ENCODE results near the gene DGKI.
A peak's percentile ranks its signal among the peaks of the same experiment; 100 is the strongest.

Gene DGKI

GRCh38 chr7:137787301-137787976 lies 59.3 kb downstream of the DGKI start:
- no peak for DNase-seq

- no peak for DNase-seq
These were observed 68.3 kb downstream of the DGKI start for GRCh38 chr7:137778511-137778910.

- DNase-seq, result no peak
These were observed 72.0 kb downstream of the DGKI start for GRCh38 chr7:137774793-137775201.

- DNase-seq, result no peak
These were observed 74.0 kb downstream of the DGKI start for GRCh38 chr7:137772748-137773147.

- no peak for DNase-seq
These were observed 74.5 kb downstream of the DGKI start for GRCh38 chr7:137772316-137772715.

GRCh38 chr7:137771679-137772078 lies 75.1 kb downstream of the DGKI start:
- DNase-seq, result no peak

- DNase-seq, result no peak
These were observed 75.5 kb downstream of the DGKI start for GRCh38 chr7:137771273-137771672.

- no peak for DNase-seq
These were observed 78.4 kb downstream of the DGKI start for GRCh38 chr7:137768366-137768765.

- no peak for DNase-seq
These were observed 84.4 kb downstream of the DGKI start for GRCh38 chr7:137762334-137762733.

- no peak for DNase-seq
These were observed 86.7 kb downstream of the DGKI start for GRCh38 chr7:137760111-137760510.

- DNase-seq, result no peak
These were observed 89.4 kb downstream of the DGKI start for GRCh38 chr7:137757146-137757925.

GRCh38 chr7:137755846-137756651 lies 90.7 kb downstream of the DGKI start:
- DNase-seq, result no peak

- no peak for DNase-seq
These were observed 91.3 kb downstream of the DGKI start for GRCh38 chr7:137755427-137755826.

GRCh38 chr7:137753948-137754851 lies 92.6 kb downstream of the DGKI start:
- DNase-seq, result peak; percentile 57

- DNase-seq, result no peak
These were observed 93.2 kb downstream of the DGKI start for GRCh38 chr7:137753575-137753947.

- no peak for DNase-seq
These were observed 93.7 kb downstream of the DGKI start for GRCh38 chr7:137753067-137753466.

- DNase-seq, result no peak
These were observed 95.3 kb downstream of the DGKI start for GRCh38 chr7:137751361-137752009.

GRCh38 chr7:137747359-137748031 lies 99.3 kb downstream of the DGKI start:
- DNase-seq, result no peak

GRCh38 chr7:137743021-137743420 lies 103.8 kb downstream of the DGKI start:
- peak; percentile 94 for DNase-seq

- DNase-seq, result no peak
These were observed 104.7 kb downstream of the DGKI start for GRCh38 chr7:137742051-137742450.

- no peak for DNase-seq
These were observed 105.3 kb downstream of the DGKI start for GRCh38 chr7:137741443-137741842.
